Measurements from ENCODE around the gene LOXL3.
A peak's percentile ranks its signal among the peaks of the same experiment; 100 is the strongest.
"Not testable (repeated sequence)": the region's sequence is repeated elsewhere in the genome, so short reads cannot be mapped to it uniquely, and the experiment has no call there.

The LOXL3 gene

GRCh38 chr2:74483675-74484164, 70.0 kb downstream of the LOXL3 start:
- not testable (repeated sequence) for DNase-seq

- DNase-seq: peak; percentile 94
Measured at GRCh38 chr2:74482801-74483674, 70.7 kb downstream of the LOXL3 start, which contains the start of the genes CCDC142 and TTC31. Gene CCDC142, minus strand, starts transcription at chr2:74482998. Its CDS starts 161 bp downstream, at chr2:74482837. Gene TTC31, plus strand, starts transcription at chr2:74483081. Its CDS starts 15 bp downstream, at chr2:74483096.

Measured in COR-L47 (cell line).